ENCODE results near the gene SLC10A1.
A peak's percentile ranks its signal among the peaks of the same experiment; 100 is the strongest.
"Not testable (repeated sequence)": the region's sequence is repeated elsewhere in the genome, so short reads cannot be mapped to it uniquely, and the experiment has no call there.

The SLC10A1 gene

DNA sequence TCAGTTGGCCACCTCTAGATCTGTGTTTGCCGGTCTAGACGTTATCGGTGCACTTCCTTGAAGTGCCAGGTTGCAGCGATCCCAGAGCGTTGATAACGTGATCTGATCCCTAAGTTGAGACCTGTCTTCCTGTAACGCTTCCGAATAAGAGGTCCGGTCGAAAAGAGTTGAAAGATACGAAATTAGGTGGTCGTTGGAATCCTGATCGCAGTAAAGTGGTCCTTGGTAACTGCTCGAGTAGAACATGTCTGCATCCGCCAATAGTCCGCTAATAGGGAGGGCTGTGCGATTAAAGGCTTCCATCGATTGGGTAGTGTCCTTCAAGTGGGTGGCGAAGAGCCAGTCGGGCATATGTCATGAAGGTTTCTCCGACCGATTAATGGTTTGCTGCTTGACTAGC is 27.4 kb downstream of the SLC10A1 start:
- DNase-seq (ENCODE audit: low read depth in 2 of 2) = no peak

DNA sequence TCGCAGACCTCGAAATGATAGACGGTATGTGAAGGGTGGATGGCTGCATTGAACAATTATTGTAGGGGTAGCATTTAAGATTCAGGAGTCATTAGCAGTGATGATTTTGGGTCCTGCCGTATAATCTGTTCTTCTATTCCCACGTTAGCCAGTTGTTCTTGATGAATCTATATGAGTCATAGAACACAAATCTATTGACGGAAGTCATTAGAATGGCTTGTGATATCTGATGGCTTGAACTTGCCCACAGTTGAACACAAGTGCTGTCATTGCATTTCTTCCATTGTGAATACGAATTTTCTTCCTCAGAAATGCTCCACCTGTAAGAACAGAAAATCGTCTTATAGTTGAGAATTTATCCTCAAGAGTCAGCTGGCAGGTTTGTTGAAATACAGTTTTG is 28.2 kb downstream of the SLC10A1 start:
- DNase-seq (ENCODE audit: low read depth in 2 of 2) = no peak

DNA sequence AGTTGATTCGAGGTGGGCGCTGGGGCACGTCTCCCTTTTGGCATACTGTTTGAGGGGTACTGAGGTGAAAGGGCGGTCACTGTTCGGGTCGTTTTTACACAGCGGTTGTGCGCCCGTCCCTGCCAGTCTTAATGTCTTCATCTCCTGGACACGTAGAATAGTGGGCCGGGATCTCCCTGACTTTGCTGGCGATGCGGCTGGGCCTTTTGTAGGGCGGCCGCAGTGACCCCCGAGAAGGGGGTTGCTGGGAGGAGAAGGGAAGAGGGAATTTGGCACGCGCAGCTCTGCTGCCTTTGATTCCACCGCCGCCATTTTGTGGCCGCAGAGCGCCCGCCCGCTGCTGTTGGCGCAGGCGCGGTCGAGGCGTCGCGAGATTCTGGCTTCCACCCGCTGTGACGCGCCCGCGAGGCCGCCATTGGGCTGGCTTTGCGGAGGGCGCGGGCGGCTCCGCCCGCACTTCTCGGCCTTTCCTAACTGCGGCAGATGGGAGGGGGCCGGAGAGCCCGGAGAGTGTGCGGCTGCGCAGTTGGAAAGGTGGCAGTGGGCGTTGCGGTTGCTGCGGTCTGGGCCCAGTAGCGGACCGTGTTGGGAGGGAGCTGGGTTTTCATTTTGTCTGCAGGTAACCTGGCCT is 29.6 kb downstream of the SLC10A1 start:
- DNase-seq (ENCODE audit: low read depth in 2 of 2) = peak; percentile 90

DNA sequence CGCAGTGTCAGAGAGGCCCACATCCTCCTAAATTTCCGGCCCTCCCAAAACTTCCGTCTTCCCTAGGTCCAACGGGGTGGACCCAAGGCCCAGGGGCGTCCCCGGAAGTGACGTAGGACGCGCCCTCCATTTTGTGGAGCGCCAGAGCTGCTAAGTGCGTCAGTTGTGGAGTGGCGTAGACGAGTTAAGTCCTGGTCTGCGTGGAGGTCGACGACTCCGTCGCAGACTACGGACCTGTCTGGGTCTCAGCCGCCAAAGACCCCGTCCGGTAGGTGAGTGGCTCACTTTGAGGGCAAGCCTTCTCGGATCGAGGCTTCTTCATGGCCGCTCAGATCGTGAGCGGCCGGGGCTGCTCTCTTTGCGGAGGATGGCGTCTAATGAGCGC is 30.1 kb downstream of the SLC10A1 start, which contains the start of gene SRSF5:
TSS of gene SRSF5 (plus strand) at position 159 of the 385 bp plus-strand sequence. CDS start 1,015 bp downstream, outside the sequence.
- DNase-seq (ENCODE audit: low read depth in 2 of 2) = peak; percentile 87 to 92

DNA sequence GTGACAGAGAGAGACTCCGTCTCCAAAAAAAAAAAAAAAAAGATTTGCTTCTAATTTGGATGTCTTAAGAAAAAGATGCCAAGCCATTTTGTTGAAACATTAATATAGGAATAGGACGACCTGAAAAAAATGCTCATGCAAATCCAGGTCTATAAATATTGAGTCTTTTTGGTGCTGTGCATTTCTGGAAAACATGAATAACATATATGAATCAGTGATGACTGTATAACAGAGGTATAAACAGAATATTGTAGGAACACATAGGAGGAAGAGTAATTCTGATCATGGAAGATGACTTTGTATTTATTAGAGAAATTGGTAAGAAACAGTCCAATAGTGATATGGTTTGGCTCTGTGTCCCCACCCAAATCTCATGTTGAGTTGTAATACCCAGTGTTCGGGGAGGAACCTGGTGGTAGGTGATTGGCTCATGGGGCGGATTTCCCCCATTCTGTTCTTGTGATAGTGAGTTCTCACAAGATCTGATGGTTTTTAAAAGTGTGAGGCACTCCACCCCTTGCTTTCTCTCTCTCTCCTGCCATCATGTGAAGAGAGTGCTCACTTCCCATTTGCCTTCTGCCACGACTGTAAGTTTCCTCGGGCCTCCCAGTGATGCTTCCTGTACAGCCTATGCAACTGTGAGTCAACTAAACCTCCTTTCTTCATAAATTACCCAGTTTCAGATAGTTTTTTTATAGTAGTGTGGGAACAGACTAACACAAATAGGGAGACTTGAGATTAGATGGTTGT is 33.1 kb downstream of the SLC10A1 start:
- peak in 1 of 2 donors; percentile 8 for DNase-seq (ENCODE audit: low read depth in 2 of 2)

DNA sequence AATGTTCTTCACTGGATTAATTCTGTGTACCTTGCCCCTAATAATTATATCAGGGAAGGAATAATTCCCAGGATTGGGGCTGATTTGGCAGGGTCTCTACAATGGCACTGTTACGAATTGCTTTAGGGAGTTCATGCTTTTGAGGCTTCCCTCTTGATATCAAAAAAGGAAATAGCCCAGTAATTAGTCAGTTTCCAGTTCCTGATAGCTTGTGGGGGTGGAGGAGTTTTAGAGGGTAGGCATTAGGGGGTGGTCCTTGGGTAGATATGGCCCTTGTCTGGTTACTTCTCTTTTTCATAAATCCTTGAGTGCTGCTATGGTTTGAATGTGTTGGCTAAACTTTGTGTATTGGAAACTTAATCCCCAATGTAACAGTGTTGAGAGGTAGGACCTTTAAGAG is 36.2 kb downstream of the SLC10A1 start:
- DNase-seq (ENCODE audit: low read depth in 2 of 2) = no peak

DNA sequence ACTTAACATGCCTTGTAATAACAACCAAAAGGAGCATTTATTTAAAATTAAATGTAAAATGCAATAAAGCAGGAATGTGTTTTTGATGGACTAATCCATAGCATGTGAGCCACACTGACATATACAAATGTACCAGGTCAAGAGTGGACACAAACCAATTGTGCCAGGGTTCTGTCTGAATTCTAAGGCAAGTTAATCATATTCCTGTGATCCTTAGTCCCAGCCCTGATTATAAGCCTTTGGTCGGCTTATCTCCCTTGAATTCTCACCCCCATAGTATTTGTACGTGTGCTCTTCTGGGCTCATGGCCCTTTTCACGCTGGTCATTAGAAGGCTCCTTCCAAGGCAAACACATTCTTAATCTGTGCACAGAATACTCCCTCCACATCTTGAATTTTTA is 40.7 kb downstream of the SLC10A1 start:
- no peak for DNase-seq (ENCODE audit: low read depth in 2 of 2)

DNA sequence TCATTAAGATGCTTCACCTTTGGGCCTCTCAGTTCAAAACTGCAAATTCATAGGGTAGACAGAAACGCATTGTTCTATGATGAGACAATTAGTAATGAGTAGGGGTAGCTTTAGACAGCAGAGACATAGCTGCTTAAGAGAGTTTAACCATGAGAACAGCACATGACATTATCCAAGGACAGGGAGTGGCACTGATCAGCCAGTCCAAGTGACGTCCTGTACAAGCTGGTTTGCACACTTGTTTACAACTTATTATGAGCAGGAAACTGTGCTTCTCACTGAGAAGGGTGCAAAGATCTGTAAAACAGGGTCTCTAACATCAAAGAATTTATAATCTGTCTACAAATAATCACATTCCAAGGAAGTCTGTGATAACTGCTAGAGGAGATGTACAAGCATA is 41.3 kb downstream of the SLC10A1 start:
- DNase-seq (ENCODE audit: low read depth in 2 of 2) = no peak

DNA sequence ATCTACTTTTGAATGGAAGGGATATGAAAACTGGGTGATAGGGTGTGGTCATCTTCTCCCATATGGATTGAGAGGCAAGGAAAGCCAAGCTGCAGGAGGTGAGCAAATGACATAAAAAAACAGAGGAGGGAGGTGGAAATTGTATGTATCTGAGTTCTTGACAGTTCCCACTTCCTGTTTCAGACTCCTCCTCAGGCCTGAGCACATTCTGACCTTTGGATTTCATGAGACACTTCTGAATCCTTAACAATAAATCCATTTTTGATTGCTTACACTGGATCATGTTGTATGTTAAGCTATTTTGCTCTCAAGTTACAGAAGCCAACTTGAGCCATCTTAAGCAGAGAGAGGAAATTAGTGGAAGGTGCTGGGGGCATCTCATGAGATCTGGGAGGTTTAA is 41.7 kb downstream of the SLC10A1 start:
- DNase-seq (ENCODE audit: low read depth in 2 of 2) = no peak

DNA sequence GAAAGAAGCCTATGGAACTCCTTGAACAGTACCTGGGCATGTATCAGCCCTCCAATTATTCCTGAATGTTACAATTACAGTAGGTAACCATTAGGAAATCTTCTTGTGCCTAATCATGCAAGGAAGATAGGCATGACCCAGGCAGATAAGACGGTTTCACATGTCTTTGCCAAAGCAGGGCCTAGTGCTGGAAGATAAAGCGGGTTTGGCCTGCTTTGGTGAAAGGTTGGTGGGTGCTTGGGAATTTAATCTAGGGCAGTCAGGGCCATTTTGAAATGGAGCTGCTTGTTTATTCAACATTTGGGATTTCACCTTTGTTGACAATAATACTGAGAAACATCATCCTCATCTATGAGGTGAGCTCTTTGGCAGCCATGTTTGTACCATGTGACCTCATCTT is 42.6 kb downstream of the SLC10A1 start:
- DNase-seq (ENCODE audit: low read depth in 2 of 2) = no peak

DNA sequence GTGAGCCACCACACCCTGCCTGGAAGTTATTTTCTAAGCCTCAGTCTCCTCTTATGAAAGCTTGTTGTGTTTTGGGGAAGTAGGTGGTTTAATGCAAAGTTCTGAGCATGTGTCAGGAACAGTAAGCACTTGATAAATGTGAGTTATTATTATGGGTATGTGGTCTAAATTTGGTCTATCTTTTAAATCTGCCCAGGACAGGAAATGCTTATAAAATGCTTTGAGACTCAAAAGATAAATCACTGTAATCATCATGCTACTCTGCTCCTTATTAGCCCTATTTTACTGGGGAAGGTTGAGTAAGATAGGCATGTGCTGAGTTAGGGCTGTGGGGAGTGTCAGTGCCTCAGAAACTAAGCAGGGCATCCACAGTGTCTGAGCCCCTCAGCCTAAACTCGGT is 43.2 kb downstream of the SLC10A1 start:
- DNase-seq (ENCODE audit: low read depth in 2 of 2) = no peak

DNA sequence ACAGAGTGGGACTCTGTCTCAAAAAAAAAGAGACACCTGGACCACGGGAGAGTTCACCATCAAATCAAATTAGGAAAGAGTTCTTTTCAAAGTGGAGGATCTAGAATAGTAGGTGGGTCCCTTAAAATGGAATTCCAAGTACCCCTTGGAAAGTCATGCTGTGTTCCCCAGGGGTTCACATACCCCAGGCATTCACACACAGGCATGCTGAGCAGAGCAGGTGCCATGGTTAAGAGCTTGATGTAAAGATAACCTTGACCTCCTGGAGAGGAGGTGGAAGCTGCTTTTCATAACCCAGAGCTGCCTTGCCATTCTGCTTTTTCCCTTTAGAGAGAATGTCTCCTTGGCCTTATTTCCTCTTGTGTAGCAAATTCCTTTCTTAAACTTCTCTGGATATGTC is 44.3 kb downstream of the SLC10A1 start:
- DNase-seq (ENCODE audit: low read depth in 2 of 2) = no peak

DNA sequence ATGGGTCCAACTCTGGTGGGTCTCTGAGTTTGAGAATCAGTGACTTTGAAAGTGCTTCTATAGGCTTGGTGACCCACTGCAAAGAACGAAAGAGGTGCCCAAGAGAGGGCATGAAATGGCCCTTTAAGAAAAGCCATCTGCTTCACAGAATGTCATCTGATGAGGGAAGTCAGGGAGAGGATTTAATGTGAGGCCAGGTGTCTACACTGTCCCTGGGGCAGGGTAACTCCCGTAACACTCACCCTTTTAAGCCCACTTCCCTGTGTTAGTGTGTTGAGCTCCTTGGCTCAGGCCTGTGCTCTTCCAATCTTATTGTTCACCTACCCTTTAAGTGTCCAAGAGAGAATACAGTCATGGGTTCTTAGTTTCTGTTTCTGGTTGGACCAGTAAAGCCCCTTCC is 46.5 kb downstream of the SLC10A1 start:
- no peak for DNase-seq (ENCODE audit: low read depth in 2 of 2)

DNA sequence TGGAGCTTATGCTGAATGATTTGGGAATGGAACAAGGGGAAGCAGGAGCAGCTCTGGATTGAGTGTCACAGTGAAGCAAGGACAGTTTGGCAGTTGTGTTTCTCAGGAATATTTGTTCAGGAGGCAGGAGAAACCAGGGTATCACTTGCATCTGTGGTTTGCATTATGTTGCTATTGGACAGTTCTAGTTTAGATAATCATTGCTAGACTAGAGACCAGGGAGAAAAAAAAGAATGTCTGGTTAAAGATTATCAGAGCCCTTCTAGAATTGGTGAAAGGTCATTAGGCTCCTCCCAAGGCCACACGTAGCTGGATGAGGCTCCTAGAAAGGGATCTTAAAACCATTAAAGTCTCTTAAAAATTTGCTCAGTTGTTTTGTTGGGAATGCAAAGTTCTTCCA is 47.1 kb downstream of the SLC10A1 start:
- DNase-seq (ENCODE audit: low read depth in 2 of 2) = no peak

DNA sequence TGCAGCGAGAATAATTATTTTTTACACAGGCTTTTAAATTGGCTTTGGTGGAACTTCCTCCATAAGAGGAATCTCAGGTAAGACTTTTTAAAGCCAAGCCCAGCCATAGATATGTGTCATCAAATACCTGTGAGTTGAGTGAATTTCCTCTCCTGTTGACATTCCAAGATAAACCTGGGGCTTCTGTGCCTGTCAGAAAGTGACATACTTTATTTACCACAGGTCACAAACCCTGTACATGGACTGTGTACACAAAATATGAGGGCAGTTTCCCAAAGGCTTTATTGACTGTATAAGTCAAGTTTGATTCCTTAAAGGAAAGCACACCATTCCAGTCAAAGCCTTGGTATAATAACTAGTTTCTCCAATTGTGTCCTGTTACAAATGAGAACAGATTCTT is 56.0 kb downstream of the SLC10A1 start:
- DNase-seq (ENCODE audit: low read depth in 2 of 2) = no peak

DNA sequence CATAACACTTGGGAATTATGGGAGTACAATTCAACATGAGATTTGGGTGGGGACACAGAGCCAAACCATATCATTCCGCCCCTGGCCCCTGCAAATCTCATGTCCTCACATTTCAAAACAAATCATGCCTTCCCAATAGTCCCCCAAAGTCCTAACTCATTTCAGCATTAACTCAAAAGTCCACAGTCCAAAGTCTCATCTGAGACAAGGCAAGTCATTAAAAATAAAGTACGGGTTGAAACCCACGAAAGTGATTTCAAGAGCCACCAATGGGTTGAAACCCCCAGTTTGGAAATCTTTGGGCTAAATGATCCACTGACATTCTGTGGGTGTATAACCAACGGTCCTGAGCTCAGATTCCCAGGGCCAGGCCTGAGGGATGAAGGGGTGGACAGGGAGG is 60.6 kb downstream of the SLC10A1 start:
- not testable (repeated sequence) for DNase-seq (ENCODE audit: low read depth in 2 of 2)

DNA sequence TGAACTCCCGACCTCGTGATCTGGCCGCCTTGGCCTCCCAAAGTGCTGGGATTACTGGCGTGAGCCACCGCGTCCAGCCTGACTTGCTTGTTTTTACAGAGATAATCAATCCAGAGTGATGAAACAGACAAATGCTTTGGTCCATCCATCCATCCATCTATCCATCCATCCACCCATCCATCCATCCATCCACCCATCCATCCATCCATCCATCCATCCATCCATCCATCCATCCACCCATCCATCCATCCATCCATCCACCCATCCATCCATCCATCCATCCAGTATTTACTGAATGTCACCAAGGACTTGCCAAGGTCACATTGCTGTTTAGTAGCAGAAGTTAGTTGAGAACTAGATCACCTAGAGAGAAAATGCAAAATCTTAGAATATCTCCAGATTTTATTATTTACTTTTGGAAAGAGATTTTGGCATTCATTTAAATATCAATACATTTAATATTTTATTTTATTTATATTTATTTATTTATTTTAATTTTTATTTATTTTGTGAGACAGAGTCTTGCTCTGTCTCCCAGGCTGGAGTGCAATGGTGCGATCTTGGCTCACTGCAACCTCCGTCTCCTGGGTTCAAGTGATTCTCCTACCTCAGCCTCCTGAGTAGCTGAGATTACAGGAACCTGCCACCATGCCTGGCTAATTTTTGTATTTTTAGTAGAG is 65.0 kb downstream of the SLC10A1 start:
- not testable (repeated sequence) for DNase-seq (ENCODE audit: low read depth in 2 of 2)

DNA sequence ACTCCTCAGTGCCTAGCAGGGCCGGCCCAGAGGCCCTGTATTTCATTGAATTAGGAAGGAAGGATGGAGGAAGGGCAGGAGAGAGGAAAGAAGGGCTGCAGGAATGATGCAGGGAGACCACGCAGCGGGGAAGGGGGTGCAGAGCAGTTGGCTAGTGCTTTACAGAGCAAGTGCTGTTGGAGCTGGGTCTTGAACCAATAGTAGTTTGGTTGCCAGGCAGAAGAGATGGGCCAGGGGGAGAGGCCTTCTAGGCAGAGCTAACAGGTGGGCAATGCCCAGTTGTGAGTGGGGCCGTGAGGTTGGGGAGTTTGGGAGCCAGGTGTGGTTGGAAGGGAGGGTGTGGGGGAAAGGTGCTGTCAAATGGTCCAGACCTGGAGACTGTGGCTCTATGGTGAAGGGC is 69.2 kb downstream of the SLC10A1 start:
- DNase-seq (ENCODE audit: low read depth in 2 of 2) = no peak

DNA sequence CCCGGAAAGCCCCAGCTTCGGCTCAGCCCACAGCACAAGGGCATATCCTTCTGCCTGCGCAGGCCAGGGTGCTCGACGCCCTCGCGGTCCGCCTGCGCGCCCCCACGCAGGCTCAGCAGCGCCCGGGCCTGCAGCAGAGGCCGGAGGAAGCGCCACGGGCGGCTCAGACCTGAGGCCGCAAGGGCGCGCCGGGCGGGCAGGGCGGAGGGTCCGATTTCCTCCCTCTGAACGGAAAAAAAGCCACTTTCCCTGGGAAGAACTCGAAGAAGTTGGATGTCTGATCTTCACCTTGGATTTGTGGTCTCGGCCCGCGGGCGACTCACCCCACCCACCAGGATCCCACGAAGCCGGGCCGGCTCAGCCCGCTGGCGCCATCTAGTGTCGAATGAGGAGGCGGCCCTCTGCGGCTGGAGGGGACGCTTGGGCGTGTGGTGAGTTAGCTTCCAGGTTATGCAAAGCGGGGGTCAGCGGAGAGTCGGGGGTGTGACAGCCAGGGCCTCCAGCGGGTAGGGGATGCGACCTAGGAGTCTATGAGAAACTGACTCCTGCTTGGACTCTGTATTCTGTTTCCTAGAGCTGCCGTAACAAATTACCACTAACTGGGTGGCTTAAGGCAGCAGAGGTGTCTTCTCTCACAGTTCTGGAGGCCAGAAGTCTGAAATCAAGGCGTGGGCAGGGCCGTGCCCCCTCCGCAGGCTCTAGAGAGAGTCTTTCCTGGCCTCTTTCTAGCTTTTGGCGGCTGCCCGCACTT is 70.1 kb downstream of the SLC10A1 start:
- DNase-seq (ENCODE audit: low read depth in 2 of 2) = peak; percentile 74 to 75

Data from stimulated activated CD8-positive, alpha-beta memory T cell treated with anti-CD3 and anti-CD28 coated beads, Interleukin-2, amount 100 ng/mL, for 48 hours (primary cell).